Mammary epithelial cell (primary cell): ENCODE data around the gene ANKS1B.

ENCODE experiments used
- EZH2 ChIP-seq: IDR thresholded peaks from 2 replicates; pipeline ENCODE4 v1.6.1; 2012; ENCODE audit warnings: low read length, inconsistent platforms, borderline replicate concordance
- TF ChIP-seq, protein P1 (sequence below), 2 donors: IDR thresholded peaks in 1 of 2; conservative IDR thresholded peaks in 1 of 2; 2 replicates each; pipeline ENCODE4 v1.5.1; 2011 to 2012; ENCODE audit warnings: inconsistent platforms in 2 of 2, low read length in 2 of 2, mild to moderate bottlenecking in 2 of 2, control low read depth in 1 of 2, low read depth in 1 of 2; ENCODE audit not compliant: insufficient read depth in 1 of 2; ENCODE audit errors: extremely low read depth in 1 of 2

DNA sequence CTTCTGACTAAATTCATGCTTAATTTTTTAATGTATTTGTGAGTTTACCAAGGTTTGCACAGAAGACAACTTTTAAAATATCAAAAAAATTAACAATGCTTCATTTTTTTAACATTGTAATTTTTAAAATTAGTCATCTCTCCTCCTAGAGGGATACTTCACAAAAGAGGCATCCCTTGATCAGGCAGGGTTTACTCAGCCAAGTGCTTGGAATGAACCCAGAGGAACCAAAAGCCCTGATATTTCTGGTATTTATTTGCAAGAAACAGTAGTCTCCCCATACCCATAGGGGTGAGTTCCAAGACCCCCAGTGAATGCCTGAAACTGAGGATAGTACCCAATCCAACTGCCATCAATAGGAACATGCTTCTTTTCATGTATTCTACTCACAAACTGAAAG lies 284.7 kb downstream of the ANKS1B start:
- TF ChIP-seq, protein P1, sequence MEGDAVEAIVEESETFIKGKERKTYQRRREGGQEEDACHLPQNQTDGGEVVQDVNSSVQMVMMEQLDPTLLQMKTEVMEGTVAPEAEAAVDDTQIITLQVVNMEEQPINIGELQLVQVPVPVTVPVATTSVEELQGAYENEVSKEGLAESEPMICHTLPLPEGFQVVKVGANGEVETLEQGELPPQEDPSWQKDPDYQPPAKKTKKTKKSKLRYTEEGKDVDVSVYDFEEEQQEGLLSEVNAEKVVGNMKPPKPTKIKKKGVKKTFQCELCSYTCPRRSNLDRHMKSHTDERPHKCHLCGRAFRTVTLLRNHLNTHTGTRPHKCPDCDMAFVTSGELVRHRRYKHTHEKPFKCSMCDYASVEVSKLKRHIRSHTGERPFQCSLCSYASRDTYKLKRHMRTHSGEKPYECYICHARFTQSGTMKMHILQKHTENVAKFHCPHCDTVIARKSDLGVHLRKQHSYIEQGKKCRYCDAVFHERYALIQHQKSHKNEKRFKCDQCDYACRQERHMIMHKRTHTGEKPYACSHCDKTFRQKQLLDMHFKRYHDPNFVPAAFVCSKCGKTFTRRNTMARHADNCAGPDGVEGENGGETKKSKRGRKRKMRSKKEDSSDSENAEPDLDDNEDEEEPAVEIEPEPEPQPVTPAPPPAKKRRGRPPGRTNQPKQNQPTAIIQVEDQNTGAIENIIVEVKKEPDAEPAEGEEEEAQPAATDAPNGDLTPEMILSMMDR (conservative IDR thresholded peaks at IDR 0.05 in 1 of 2, IDR thresholded peaks at IDR 0.05 in 1 of 2; ENCODE audit: extremely low read depth in 1 of 2, insufficient read depth in 1 of 2, low read depth in 1 of 2, low read length in 2 of 2): no peak
- no peak for TF ChIP-seq EZH2
